Prostate gland (tissue), 2 donors: ENCODE data around the gene KIFC3.

ENCODE experiments used
- CTCF ChIP-seq, 4 experiments: fragments of 200-600 bp in 2 of 4; fragments of 450-650 bp in 2 of 4; sonication (generic) in 2 of 4; IDR thresholded peaks; 1 replicate in 3 of 4; 2 replicates in 1 of 4; pipeline ENCODE4 v1.5.1; 2016 to 2019; ENCODE audit warnings: antibody characterized with exemption in 4 of 4, mild to moderate bottlenecking in 2 of 4, moderate library complexity in 2 of 4
- POLR2A ChIP-seq: fragments of 450-650 bp; IDR thresholded peaks from one replicate; pipeline ENCODE4 v1.6.1; 2016; ENCODE audit warnings: antibody characterized with exemption, mild to moderate bottlenecking
- POLR2AphosphoS5 ChIP-seq: sonication (generic); formaldehyde crosslinking; IDR thresholded peaks from one replicate; pipeline ENCODE4 v1.6.1; 2017; ENCODE audit warnings: antibody characterized with exemption

- TF ChIP-seq CTCF (IDR thresholded peaks at IDR 0.05): no peak
- TF ChIP-seq POLR2A: no peak
- no peak for TF ChIP-seq POLR2AphosphoS5
Measured at GRCh38 chr16:57825298-57826044, 23.2 kb upstream of the KIFC3 start.
